Endodermal cell (in vitro differentiated cells): ENCODE results near the gene COL11A1. TPM values are rescaled to one million over a fixed set of nuclear protein-coding genes. Genes with fewer than 3 reads are reported as not detected.

Experiments
- DNase-seq: peaks from one replicate; pipeline ENCODE4 v3.0.0-alpha.2; 2017
- H3K27ac ChIP-seq: 2 replicates; pipeline ENCODE4 v1.5.1; 2013; ENCODE audit warnings: mild to moderate bottlenecking, low read depth, low read length, moderate library complexity
- H3K27me3 ChIP-seq: 2 replicates; pipeline ENCODE4 v1.6.1; 2013; ENCODE audit warnings: mild to moderate bottlenecking, low read length, moderate library complexity; ENCODE audit not compliant: insufficient read depth, control insufficient read depth, poor library complexity, severe bottlenecking
- H3K36me3 ChIP-seq: 2 replicates; pipeline ENCODE4 v1.7.0; 2013; ENCODE audit warnings: mild to moderate bottlenecking, low read length, moderate library complexity; ENCODE audit not compliant: control insufficient read depth, insufficient read depth
- H3K4me1 ChIP-seq: one replicate; pipeline ENCODE4 v1.7.0; 2013; ENCODE audit warnings: low read length; ENCODE audit not compliant: control insufficient read depth, insufficient read depth
- H3K4me3 ChIP-seq: 2 replicates; pipeline ENCODE4 v1.5.1; 2013; ENCODE audit warnings: mild to moderate bottlenecking, low read length, moderate library complexity
- H3K9ac ChIP-seq: 2 replicates; pipeline ENCODE4 v1.6.1; 2013; ENCODE audit warnings: mild to moderate bottlenecking, low read length, moderate library complexity; ENCODE audit not compliant: poor library complexity, severe bottlenecking; ENCODE audit errors: extremely low read depth
- H3K9me3 ChIP-seq: 2 replicates; pipeline ENCODE4 v1.6.1; 2013; ENCODE audit warnings: mild to moderate bottlenecking, low read length, moderate library complexity; ENCODE audit not compliant: control insufficient read depth
- H3K27ac Mint-ChIP-seq: 2 replicates; pipeline ENCODE4 v1.8.0; 2020; ENCODE audit warnings: mixed read lengths
- H3K27me3 Mint-ChIP-seq: 2 replicates; pipeline ENCODE4 v1.8.0; 2021; ENCODE audit warnings: mild to moderate bottlenecking, mixed read lengths; ENCODE audit not compliant: insufficient read depth
- H3K36me3 Mint-ChIP-seq: 2 replicates; pipeline ENCODE4 v1.8.0; 2020; ENCODE audit warnings: low read depth, mixed read lengths
- H3K4me1 Mint-ChIP-seq: 2 replicates; pipeline ENCODE4 v1.8.0; 2020; ENCODE audit warnings: mixed read lengths
- H3K4me3 Mint-ChIP-seq: 2 replicates; pipeline ENCODE4 v1.8.0; 2020; ENCODE audit warnings: mild to moderate bottlenecking, moderate library complexity, mixed read lengths
- H3K9me3 Mint-ChIP-seq: 2 replicates; pipeline ENCODE4 v1.8.0; 2020; ENCODE audit warnings: mild to moderate bottlenecking, mixed read lengths
- CTCF ChIP-seq: fragments of 200-600 bp; sonication (generic); conservative IDR thresholded peaks from 2 replicates; pipeline ENCODE4 v1.5.0; 2021; ENCODE audit warnings: antibody characterized with exemption, mild to moderate bottlenecking
- WGBS, 2 experiments: methylation state at CpG; one replicate each; pipeline versions ENCODE4 v1.1.5 to v1.1.7; 2013; ENCODE audit warnings: missing lambda C conversion rate in 2 of 2, mixed read lengths in 1 of 2; ENCODE audit not compliant: insufficient coverage in 1 of 2, insufficient read length in 1 of 2; 5-methylcytosine and 5-hydroxymethylcytosine counted together
- total RNA-seq, 2 donors: library from RNA; stranded (reverse); fragmentation: NEBNext Ultra II Directional in 1 of 2; extraction: Animal tissue kit (Norgen Biotek cat#: 25700) in 1 of 2; gene quantifications; 2 replicates in 1 of 2; 3 replicates in 1 of 2; pipeline ENCODE4 v1.2.1, GENCODE V29; 2021

Gene COL11A1
- total RNA-seq, 2 donors from 2014 or later, result 6.7 to 27.5 TPM

- H3K4me1 ChIP-seq, result no peaks in the 10 kb centered on the region
- Mint-ChIP-seq H3K9me3 (no peaks in the 10 kb centered on the region), H3K4me1 (no peaks in the 10 kb centered on the region), H3K27ac (no peak overlapping the region), H3K27me3 (no peaks in the 10 kb centered on the region), H3K4me3 (no peak overlapping the region), H3K36me3 (no peaks in the 10 kb centered on the region)
- TF ChIP-seq CTCF, result no peak
- no peak overlapping the region for H3K9ac ChIP-seq
- no peaks in the 10 kb centered on the region for H3K27me3 ChIP-seq
- no peak for DNase-seq
- H3K9me3 ChIP-seq, result no peaks in the 10 kb centered on the region
- WGBS, 2 experiments, result 83 to 91% methylated on average over 1 to 4 of the region's 4 CpGs
- H3K4me3 ChIP-seq, result no peak overlapping the region
- no peaks in the 10 kb centered on the region for H3K36me3 ChIP-seq
- H3K27ac ChIP-seq, result no peak overlapping the region
These were observed 224.1 kb downstream of the COL11A1 start for GRCh38 chr1:102884238-102884637.

DNA sequence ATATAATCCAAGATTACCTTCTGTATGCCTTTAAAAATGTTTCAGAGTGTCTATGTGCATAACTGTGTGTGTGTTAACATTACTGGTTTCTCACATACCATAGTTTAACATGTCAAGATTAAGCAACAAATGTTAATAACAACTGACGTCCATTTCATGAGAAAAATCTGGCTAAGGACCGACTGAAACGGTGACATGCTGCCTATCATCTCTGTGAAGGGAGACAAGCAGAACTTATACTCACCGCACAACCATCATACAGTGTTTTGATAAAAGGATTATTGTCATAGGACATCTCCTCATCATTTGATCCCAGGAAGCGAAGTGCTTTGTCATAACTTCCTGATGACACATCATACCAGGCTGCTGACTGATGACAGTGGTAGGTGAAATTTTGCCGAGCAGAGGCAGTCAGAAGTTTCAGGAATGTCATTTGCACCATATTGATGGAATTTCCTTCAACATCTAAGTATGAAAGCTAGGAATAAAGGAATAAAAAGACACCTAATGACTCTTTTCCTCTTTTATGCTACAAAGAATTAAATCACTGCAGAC lies 228.8 kb downstream of the COL11A1 start:
- Mint-ChIP-seq H3K36me3 (no peaks in the 10 kb centered on the region), H3K4me3 (no peak overlapping the region), H3K27me3 (no peaks in the 10 kb centered on the region), H3K4me1 (no peaks in the 10 kb centered on the region), H3K27ac (no peak overlapping the region), H3K9me3 (no peaks in the 10 kb centered on the region)
- no peak for TF ChIP-seq CTCF
- WGBS, 2 experiments, result 83 to 92% methylated on average over 1 to 6 of the region's 6 CpGs
- Histone ChIP-seq H3K9ac (no peak overlapping the region), H3K27me3 (no peaks in the 10 kb centered on the region), H3K4me1 (no peaks in the 10 kb centered on the region), H3K4me3 (no peak overlapping the region), H3K9me3 (no peaks in the 10 kb centered on the region), H3K27ac (no peak overlapping the region), H3K36me3 (no peaks in the 10 kb centered on the region)
- DNase-seq, result no peak

DNA sequence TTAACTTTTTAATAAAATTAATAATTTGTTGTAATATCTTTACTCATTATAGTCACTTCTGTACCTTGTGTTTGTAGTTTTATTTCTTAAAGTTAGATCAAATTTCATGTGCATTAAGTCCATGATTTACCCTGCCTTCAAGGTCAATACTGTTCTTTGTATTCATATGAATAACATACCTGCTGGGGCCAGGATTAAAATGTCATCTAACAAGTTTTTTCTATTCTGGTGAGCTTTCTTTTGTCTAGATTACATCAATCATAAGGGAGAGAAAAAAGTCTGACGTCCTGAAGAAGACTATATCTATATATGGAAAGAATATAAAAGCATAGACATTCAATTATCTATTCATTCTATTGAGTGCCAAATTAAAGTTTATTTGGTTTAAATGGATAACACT lies 232.6 kb downstream of the COL11A1 start:
- Histone ChIP-seq H3K4me3 (no peak overlapping the region), H3K4me1 (no peaks in the 10 kb centered on the region), H3K9me3 (peaks cover 18% of the 10 kb centered on the region), H3K27me3 (no peaks in the 10 kb centered on the region), H3K9ac (no peak overlapping the region), H3K36me3 (no peaks in the 10 kb centered on the region), H3K27ac (no peak overlapping the region)
- Mint-ChIP-seq H3K27me3 (no peaks in the 10 kb centered on the region), H3K27ac (no peak overlapping the region), H3K36me3 (peaks cover 4% of the 10 kb centered on the region), H3K9me3 (peaks cover 23% of the 10 kb centered on the region), H3K4me3 (no peak overlapping the region), H3K4me1 (peaks cover 3% of the 10 kb centered on the region)
- DNase-seq, result no peak
- WGBS, 2 experiments, result no CpG with 5 or more reads among the region's 1 CpG
- TF ChIP-seq CTCF, result no peak
